SH-SY5Y (cell line): ENCODE results near the gene DPP8.

Experiments used
- GATA2 ChIP-seq: IDR thresholded peaks from 2 replicates; pipeline ENCODE4 v1.6.1; 2011; ENCODE audit warnings: mild to moderate bottlenecking, low read depth, low read length
- GATA3 ChIP-seq: IDR thresholded peaks from 2 replicates; pipeline ENCODE4 v1.6.1; 2011; ENCODE audit warnings: low read depth, mild to moderate bottlenecking, low read length, moderate library complexity

Gene DPP8

GRCh38 chr15:65468229-65468909 is 49.1 kb downstream of the DPP8 start:
- no peak for TF ChIP-seq GATA3
- TF ChIP-seq GATA2 = no peak

GRCh38 chr15:65466901-65467300 is 50.6 kb downstream of the DPP8 start:
- TF ChIP-seq GATA2 = no peak
- TF ChIP-seq GATA3 = no peak

DNA sequence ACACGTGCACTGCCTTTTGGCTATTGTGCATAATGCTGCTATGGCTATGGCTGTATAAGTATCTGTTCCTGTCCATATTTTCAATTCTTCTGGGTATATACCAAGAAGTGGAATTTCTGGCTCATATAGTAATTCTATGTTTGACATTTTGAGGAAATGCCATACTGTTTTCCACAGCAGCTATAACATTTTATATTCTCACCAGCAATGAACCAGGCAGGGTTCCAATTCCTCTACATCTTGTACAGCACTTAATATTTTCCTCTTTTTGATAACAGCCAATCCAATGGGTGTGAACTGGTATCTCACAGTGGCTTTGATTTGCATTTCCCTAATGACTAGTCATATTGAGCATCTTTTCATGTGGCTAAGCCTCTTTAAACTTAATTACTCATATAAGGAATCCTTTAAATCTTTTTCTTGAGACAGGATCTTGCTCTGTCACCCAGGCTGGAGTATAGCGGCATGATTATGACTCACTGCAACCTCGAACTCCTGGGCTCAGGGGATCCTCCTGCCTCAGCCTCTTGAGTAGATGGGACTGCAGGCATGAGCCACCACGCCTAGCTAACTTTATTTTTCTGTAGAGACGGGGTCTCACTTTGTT is 56.6 kb downstream of the DPP8 start:
- no peak for TF ChIP-seq GATA3
- no peak for TF ChIP-seq GATA2

- no peak for TF ChIP-seq GATA2
- no peak for TF ChIP-seq GATA3
Observed at GRCh38 chr15:65451989-65452388, 65.5 kb downstream of the DPP8 start.

DNA sequence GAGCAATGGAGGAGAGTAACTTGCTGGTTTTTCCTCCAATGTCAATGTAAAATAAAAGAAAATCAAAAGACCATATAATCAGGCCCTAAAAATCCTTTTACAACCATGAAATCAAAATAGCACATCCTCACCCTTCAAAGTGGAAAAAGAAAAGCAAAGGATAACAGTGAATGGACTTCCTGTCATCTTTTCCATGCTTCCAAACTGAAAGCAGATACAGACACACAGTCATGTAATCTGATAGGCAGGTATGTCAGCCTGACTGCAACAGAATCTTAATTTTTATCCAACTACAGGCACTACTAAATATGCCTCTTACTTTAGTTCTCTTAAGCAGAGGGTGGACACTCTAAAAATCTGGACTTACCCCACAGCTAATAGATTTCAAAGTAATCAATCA is 66.9 kb downstream of the DPP8 start:
- TF ChIP-seq GATA2 (no peak), GATA3 (no peak)

DNA sequence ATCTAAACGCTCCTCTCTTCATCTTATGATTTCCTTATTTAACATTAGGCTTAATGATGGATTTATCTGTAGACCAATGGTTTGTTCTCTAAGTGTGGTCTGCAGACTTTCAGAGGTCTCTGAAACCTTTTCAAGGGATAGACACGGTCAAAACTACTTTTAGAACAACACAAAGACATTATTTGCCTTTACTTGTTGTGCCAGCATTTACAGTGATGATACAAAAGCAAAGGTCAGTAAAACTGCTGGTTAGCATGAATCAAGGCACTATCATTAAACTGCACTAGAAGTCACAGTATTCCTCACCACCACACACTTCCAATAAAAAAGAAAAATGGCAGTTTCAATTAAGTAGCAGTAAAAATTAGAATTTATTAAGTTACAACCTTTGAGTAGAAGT is 70.3 kb downstream of the DPP8 start:
- no peak for TF ChIP-seq GATA2
- no peak for TF ChIP-seq GATA3

DNA sequence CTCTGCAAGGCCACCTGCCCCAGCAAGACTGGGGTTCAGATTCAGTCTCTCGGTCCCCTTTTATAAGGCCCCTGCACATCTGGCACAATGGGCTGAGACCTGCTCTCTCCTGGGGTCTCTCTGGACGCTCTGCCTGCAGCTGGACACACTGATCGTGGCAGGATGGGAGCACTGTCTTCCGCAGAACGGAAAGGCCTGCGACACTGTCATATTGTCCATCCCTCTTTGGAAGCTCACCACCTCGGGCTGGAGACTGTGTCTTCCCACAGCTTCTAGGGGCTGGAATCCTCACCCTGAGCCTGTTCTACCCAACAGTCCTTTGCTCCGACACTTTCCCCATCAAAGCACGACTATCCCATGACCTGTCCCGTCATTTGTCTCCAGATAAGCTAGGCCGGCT is 83.3 kb downstream of the DPP8 start:
- TF ChIP-seq GATA3 (no peak), GATA2 (no peak)

DNA sequence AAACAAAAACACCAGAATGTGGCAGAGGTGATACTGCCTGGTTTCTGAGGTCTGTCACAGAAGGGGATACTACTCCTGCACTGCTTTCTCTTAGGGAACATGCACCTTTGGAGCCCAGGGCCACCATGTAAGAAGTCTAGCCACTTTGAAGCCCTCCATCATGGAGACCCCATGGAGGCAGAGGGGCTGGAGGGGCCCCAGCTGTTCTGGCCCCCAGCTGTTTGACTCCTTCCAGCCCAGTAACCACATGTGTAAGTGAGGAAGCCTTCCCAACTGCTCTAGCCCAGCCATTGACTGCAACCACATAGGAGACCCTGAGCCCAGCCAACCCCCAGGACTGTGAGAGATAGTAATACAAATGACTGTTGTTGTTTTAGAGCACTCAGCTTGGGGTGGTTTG is 85.8 kb downstream of the DPP8 start:
- TF ChIP-seq GATA2 = no peak
- TF ChIP-seq GATA3 = no peak

- no peak for TF ChIP-seq GATA3
- no peak for TF ChIP-seq GATA2
Observed at GRCh38 chr15:65426216-65426853, 91.2 kb downstream of the DPP8 start.

DNA sequence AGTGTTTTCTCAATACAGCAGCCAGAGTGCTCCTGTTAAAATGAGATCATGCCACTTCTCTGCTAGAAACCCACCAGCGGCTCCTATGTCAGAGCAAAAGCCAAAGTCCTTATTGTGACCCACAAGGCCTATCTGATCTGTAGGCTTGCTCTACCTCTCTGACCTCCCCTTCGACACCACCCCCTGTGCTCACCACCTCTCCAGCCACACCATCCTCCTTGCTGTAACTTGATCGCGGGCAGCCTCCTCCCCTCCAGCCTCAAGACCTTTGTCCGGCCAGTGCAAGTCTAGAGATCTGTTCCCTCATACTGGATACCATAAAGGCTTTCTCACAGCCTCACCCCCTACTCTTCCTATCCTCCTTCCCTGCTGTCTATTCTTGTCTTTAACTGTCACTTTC is 92.8 kb downstream of the DPP8 start:
- no peak for TF ChIP-seq GATA2
- TF ChIP-seq GATA3 = no peak

- TF ChIP-seq GATA3 (no peak), GATA2 (no peak)
Observed at GRCh38 chr15:65423976-65424679, 93.4 kb downstream of the DPP8 start.

GRCh38 chr15:65423150-65423975 is 94.1 kb downstream of the DPP8 start:
- no peak for TF ChIP-seq GATA3
- no peak for TF ChIP-seq GATA2

DNA sequence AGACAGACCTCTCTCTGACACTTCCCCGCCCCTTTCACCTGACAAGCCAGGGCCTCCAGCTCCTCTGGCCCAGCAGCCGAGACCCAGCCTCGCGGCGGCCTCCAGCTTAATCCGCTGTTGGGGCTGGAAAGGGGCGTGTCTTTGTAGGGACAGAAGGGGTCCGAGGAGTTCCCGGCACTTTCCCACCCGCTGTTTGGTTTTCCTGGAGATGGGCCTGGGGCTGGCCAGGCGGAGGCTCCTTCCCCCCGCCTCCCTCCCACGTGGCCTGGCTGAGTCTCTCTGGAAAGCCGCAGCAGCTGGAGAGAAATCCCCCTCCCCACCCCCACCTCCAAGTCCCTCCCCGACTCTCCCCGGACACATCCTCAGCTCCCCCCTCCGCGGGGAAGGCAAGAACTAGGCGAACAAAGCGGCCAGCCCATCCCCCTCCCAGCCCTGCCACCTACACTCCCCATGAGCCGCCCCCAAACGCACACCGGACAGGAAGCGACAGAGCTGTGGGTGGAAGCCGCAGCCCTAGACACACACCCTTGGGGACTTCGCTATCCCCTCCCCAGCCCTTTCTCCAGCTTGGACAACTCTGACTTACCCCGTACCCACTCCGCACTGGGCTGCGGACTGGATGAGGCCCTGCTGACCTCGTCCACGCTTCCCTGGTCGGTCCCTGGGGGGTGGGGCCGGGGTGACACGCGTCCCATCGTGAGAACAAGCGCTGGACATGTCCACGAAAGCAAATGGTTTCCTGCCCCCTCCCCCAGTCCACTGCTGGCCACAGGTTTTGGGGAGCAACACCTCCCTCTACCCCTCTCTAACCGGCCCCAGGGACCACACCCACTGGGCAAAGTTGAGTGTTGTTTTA is 95.9 kb downstream of the DPP8 start:
- TF ChIP-seq GATA3 = no peak
- no peak for TF ChIP-seq GATA2

DNA sequence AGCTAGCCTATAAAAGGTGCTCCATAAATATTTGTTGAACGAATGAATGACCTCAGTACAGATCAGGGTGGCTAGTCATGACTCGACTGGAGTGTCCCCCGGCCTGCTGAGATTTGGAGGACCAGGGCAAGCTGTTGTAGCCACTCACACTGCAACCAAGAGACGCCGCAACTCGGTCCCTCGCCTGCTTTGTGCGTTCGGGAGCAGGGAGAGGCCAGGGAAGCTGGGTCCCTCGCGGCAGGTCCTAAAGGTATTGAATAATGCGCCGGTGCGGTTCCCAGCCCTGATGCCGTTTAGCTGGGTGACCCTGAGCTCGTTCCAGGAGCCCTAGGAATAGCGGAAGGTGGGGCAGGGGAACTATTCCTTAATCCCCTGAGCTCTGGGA is 96.5 kb downstream of the DPP8 start:
- no peak for TF ChIP-seq GATA2
- no peak for TF ChIP-seq GATA3
